CD4-positive, alpha-beta T cell (primary cell): ENCODE data around the gene BICD1. TPM values are rescaled to one million over a fixed set of nuclear protein-coding genes. Genes with fewer than 3 reads are reported as not detected.

ENCODE experiments used
- ATAC-seq: fragments of 200-7000 bp; cut with Tn5 transposase; one replicate; pipeline ENCODE4 v1.10.0; 2022; ENCODE audit warnings: mild to moderate bottlenecking; ENCODE audit not compliant: poor library complexity
- CTCF ChIA-PET: fragments of 350-600 bp; sonication (Branson Sonifier 250); formaldehyde crosslinking; loops from one replicate; lab custom pipeline; 2021; ENCODE audit warnings: antibody characterized with exemption, inconsistent platforms; lab: Charles Lee
- POLR2A ChIA-PET: fragments of 350-600 bp; sonication (Branson Sonifier 250); formaldehyde crosslinking; loops from one replicate; lab custom pipeline; 2021; ENCODE audit warnings: antibody characterized with exemption, inconsistent platforms; lab: Charles Lee
- DNase-seq, 14 experiments: peaks; one replicate each; pipeline ENCODE4 v3.0.0-alpha.2; 2013 to 2020; ENCODE audit warnings: mixed read lengths in 2 of 14
- H3K27ac ChIP-seq, 2 donors: one replicate each; pipeline versions ENCODE4 v1.5.1 to v1.7.0; 2013; ENCODE audit warnings: low read length in 2 of 2, low read depth in 1 of 2, mild to moderate bottlenecking in 1 of 2
- H3K27me3 ChIP-seq, 2 experiments: 1 replicate in 1 of 2; 2 replicates in 1 of 2; pipeline versions ENCODE4 v1.6.1 to v1.7.0; 2013; ENCODE audit warnings: low read length in 2 of 2, control low read depth in 1 of 2, mild to moderate bottlenecking in 1 of 2, moderate library complexity in 1 of 2; ENCODE audit not compliant: insufficient read depth in 2 of 2, control insufficient read depth in 1 of 2
- H3K36me3 ChIP-seq: one replicate; pipeline ENCODE4 v1.6.1; 2013; ENCODE audit warnings: low read length, control low read depth; ENCODE audit not compliant: insufficient read depth
- H3K4me1 ChIP-seq: one replicate; pipeline ENCODE4 v1.6.1; 2013; ENCODE audit warnings: low read length, control low read depth; ENCODE audit not compliant: insufficient read depth
- H3K4me3 ChIP-seq: one replicate; pipeline ENCODE4 v1.5.1; 2013; ENCODE audit warnings: mild to moderate bottlenecking, low read length, moderate library complexity
- H3K9me3 ChIP-seq, 2 experiments: 1 replicate in 1 of 2; 2 replicates in 1 of 2; pipeline versions ENCODE4 v1.6.1 to v1.7.0; 2013; ENCODE audit warnings: low read length in 2 of 2, mild to moderate bottlenecking in 2 of 2, control low read depth in 1 of 2, moderate library complexity in 1 of 2; ENCODE audit not compliant: control insufficient read depth in 1 of 2, insufficient read depth in 1 of 2
- H3K27ac Mint-ChIP-seq: one replicate; pipeline ENCODE4 v1.8.0; 2020; ENCODE audit warnings: mixed read lengths
- H3K27me3 Mint-ChIP-seq: one replicate; pipeline ENCODE4 v1.8.0; 2021; ENCODE audit warnings: mixed read lengths
- H3K36me3 Mint-ChIP-seq: one replicate; pipeline ENCODE4 v1.8.0; 2021; ENCODE audit warnings: low read depth, mixed read lengths
- H3K4me1 Mint-ChIP-seq: one replicate; pipeline ENCODE4 v1.8.0; 2021; ENCODE audit warnings: low read depth, mixed read lengths
- H3K4me3 Mint-ChIP-seq: one replicate; pipeline ENCODE4 v1.8.0; 2020; ENCODE audit warnings: mild to moderate bottlenecking, mixed read lengths
- H3K9me3 Mint-ChIP-seq: one replicate; pipeline ENCODE4 v1.8.0; 2020; ENCODE audit warnings: mixed read lengths
- CTCF ChIP-seq: fragments of 200-600 bp; IDR thresholded peaks from one replicate; pipeline ENCODE4 v1.8.0; 2022; ENCODE audit warnings: antibody characterized with exemption, mild to moderate bottlenecking
- intact Hi-C, 2 experiments: fragments of 100-400 bp; cut with DNase I in 1 of 2; cut with micrococcal nuclease in 1 of 2; formaldehyde crosslinking; loops; one replicate each; pipeline versions ENCODE4 v1.15.1 to v1.9.0; 2023 to 2025; cut with DNase I, micrococcal nuclease
- total RNA-seq, 174 experiments: library from RNA in 2 of 174; stranded (reverse) in 2 of 174; gene quantifications; one replicate each; pipeline ENCODE4 v1.2.3 and lab custom pipeline; 2021 to 2026

The BICD1 gene
- total RNA-seq, 2 experiments from 2014 or later = 13.5 to 14.3 TPM

- H3K9me3 ChIP-seq = no peaks in the 10 kb centered on the region
- ATAC-seq (no peak), DNase-seq (no peak)
- POLR2A ChIA-PET = no interaction called here
- Mint-ChIP-seq H3K4me3 (no peak overlapping the region), H3K36me3 (peaks cover 17% of the 10 kb centered on the region), H3K9me3 (no peaks in the 10 kb centered on the region), H3K4me1 (peaks cover 26% of the 10 kb centered on the region), H3K27me3 (no peaks in the 10 kb centered on the region), H3K27ac (no peak overlapping the region)
- H3K4me1 ChIP-seq = no peaks in the 10 kb centered on the region
- H3K27me3 ChIP-seq = no peaks in the 10 kb centered on the region
- H3K36me3 ChIP-seq = peaks cover 4% of the 10 kb centered on the region
- intact Hi-C loops = no loop called here
- H3K4me3 ChIP-seq = no peak overlapping the region
- CTCF ChIA-PET = no interaction called here
- TF ChIP-seq CTCF = no peak
- H3K27ac ChIP-seq = no peak overlapping the region
Measured at GRCh38 chr12:32116897-32117296, 10.2 kb downstream of the BICD1 start.

- intact Hi-C loops = no loop called here
- POLR2A ChIA-PET = no interaction called here
- H3K27me3 Mint-ChIP-seq = no peaks in the 10 kb centered on the region
Measured at GRCh38 chr12:32117316-32117715, 10.7 kb downstream of the BICD1 start.

GRCh38 chr12:32118806-32119205, 12.2 kb downstream of the BICD1 start:
- CTCF ChIA-PET = no interaction called here
- intact Hi-C loops = no loop called here
- no peaks in the 10 kb centered on the region for H3K36me3 ChIP-seq
- H3K27me3 ChIP-seq = no peaks in the 10 kb centered on the region
- H3K9me3 Mint-ChIP-seq = no peaks in the 10 kb centered on the region
- no peak overlapping the region for H3K4me3 Mint-ChIP-seq
- TF ChIP-seq CTCF = no peak
- H3K27ac ChIP-seq = no peak overlapping the region
- ATAC-seq = no peak
- H3K9me3 ChIP-seq = no peaks in the 10 kb centered on the region
- no peak overlapping the region for H3K27ac Mint-ChIP-seq
- peaks cover 7% of the 10 kb centered on the region for H3K36me3 Mint-ChIP-seq
- H3K4me1 ChIP-seq = no peaks in the 10 kb centered on the region
- peaks cover 29% of the 10 kb centered on the region for H3K4me1 Mint-ChIP-seq
- no peak for DNase-seq
- H3K4me3 ChIP-seq = no peak overlapping the region
- POLR2A ChIA-PET = no interaction called here
- no peaks in the 10 kb centered on the region for H3K27me3 Mint-ChIP-seq

More at GRCh38 chr12:32117316-32117715, 10.7 kb downstream of the BICD1 start:
- H3K4me3 ChIP-seq = no peak overlapping the region
- CTCF ChIA-PET = no interaction called here
- peaks cover 26% of the 10 kb centered on the region for H3K4me1 Mint-ChIP-seq
- H3K36me3 ChIP-seq = peaks cover 2% of the 10 kb centered on the region
- no peak for TF ChIP-seq CTCF
- no peak overlapping the region for H3K27ac Mint-ChIP-seq
- H3K9me3 Mint-ChIP-seq = no peaks in the 10 kb centered on the region
- no peak overlapping the region for H3K27ac ChIP-seq
- no peak overlapping the region for H3K4me3 Mint-ChIP-seq
- H3K36me3 Mint-ChIP-seq = peaks cover 14% of the 10 kb centered on the region
- H3K9me3 ChIP-seq = no peaks in the 10 kb centered on the region
- no peaks in the 10 kb centered on the region for H3K4me1 ChIP-seq
- ATAC-seq = no peak
- H3K27me3 ChIP-seq = no peaks in the 10 kb centered on the region
- DNase-seq = no peak
